HEK293 (cell line): ENCODE measurements around the gene RPS15A.

Experiments used
- GLIS2 ChIP-seq: fragments of 450-650 bp; formaldehyde crosslinking; IDR thresholded peaks from 2 replicates; pipeline ENCODE4 v1.5.1; 2016; ENCODE audit warnings: missing biosample characterization, missing genetic modification characterization
- KLF1 ChIP-seq: fragments of 450-650 bp; formaldehyde crosslinking; IDR thresholded peaks from 2 replicates; pipeline ENCODE4 v1.5.1; 2016; ENCODE audit warnings: missing biosample characterization, missing genetic modification characterization
- KLF8 ChIP-seq: fragments of 450-650 bp; formaldehyde crosslinking; IDR thresholded peaks from 2 replicates; pipeline ENCODE4 v1.5.1; 2016; ENCODE audit warnings: missing biosample characterization, missing genetic modification characterization
- RBAK ChIP-seq: fragments of 450-650 bp; formaldehyde crosslinking; IDR thresholded peaks from 2 replicates; pipeline ENCODE4 v1.5.1; 2016; ENCODE audit warnings: missing biosample characterization, missing genetic modification characterization
- ZNF114 ChIP-seq: fragments of 450-650 bp; formaldehyde crosslinking; IDR thresholded peaks from 2 replicates; pipeline ENCODE4 v1.5.0; 2017; ENCODE audit warnings: missing biosample characterization, missing genetic modification characterization
- ZNF175 ChIP-seq: fragments of 450-650 bp; formaldehyde crosslinking; IDR thresholded peaks from 2 replicates; pipeline ENCODE4 v1.5.1; 2016; ENCODE audit warnings: missing biosample characterization, missing genetic modification characterization
- ZNF24 ChIP-seq: fragments of 450-650 bp; formaldehyde crosslinking; IDR thresholded peaks from 2 replicates; pipeline ENCODE4 v1.5.1; 2016; ENCODE audit warnings: missing biosample characterization, missing genetic modification characterization
- ZNF292 ChIP-seq: fragments of 450-650 bp; formaldehyde crosslinking; IDR thresholded peaks from 2 replicates; pipeline ENCODE4 v1.5.1; 2016; ENCODE audit warnings: low read depth, missing biosample characterization, missing genetic modification characterization, borderline replicate concordance
- ZNF324 ChIP-seq: fragments of 450-650 bp; formaldehyde crosslinking; IDR thresholded peaks from 2 replicates; pipeline ENCODE4 v1.5.1; 2016; ENCODE audit warnings: missing biosample characterization, missing genetic modification characterization
- ZNF354C ChIP-seq: fragments of 450-650 bp; formaldehyde crosslinking; IDR thresholded peaks from 2 replicates; pipeline ENCODE4 v1.5.1; 2016; ENCODE audit warnings: missing biosample characterization, missing genetic modification characterization, low read depth, borderline replicate concordance
- ZNF366 ChIP-seq: fragments of 450-650 bp; formaldehyde crosslinking; conservative IDR thresholded peaks from 2 replicates; pipeline ENCODE4 v1.5.1; 2016; ENCODE audit warnings: missing biosample characterization, missing genetic modification characterization
- ZNF473 ChIP-seq: fragments of 450-650 bp; formaldehyde crosslinking; IDR thresholded peaks from 2 replicates; pipeline ENCODE4 v1.5.1; 2017; ENCODE audit warnings: missing biosample characterization, missing genetic modification characterization
- ZNF558 ChIP-seq: fragments of 450-650 bp; formaldehyde crosslinking; IDR thresholded peaks from 2 replicates; pipeline ENCODE4 v1.5.1; 2016; ENCODE audit warnings: missing biosample characterization, missing genetic modification characterization
- ZNF610 ChIP-seq: fragments of 450-650 bp; formaldehyde crosslinking; IDR thresholded peaks from 2 replicates; pipeline ENCODE4 v1.5.1; 2016; ENCODE audit warnings: missing biosample characterization, missing genetic modification characterization, borderline replicate concordance
- ZNF629 ChIP-seq: fragments of 450-650 bp; formaldehyde crosslinking; IDR thresholded peaks from 2 replicates; pipeline ENCODE4 v1.5.1; 2017; ENCODE audit warnings: missing biosample characterization, missing genetic modification characterization
- ZNF658 ChIP-seq: fragments of 450-650 bp; formaldehyde crosslinking; IDR thresholded peaks from 2 replicates; pipeline ENCODE4; 2016; ENCODE audit warnings: missing biosample characterization, missing genetic modification characterization
- ZNF660 ChIP-seq: fragments of 450-650 bp; IDR thresholded peaks from 2 replicates; pipeline ENCODE4 v1.5.1; 2018; ENCODE audit warnings: missing biosample characterization, mild to moderate bottlenecking, missing genetic modification characterization
- ZNF76 ChIP-seq: fragments of 450-650 bp; formaldehyde crosslinking; IDR thresholded peaks from 2 replicates; pipeline ENCODE4; 2016; ENCODE audit warnings: low read depth, missing biosample characterization, missing genetic modification characterization, borderline replicate concordance
- ZNF830 ChIP-seq: fragments of 450-650 bp; IDR thresholded peaks from 2 replicates; pipeline ENCODE4 v1.5.0; 2018; ENCODE audit warnings: missing biosample characterization, missing genetic modification characterization, low read depth, mild to moderate bottlenecking, moderate library complexity
- TF ChIP-seq, protein P1 (sequence below): fragments of 450-650 bp; formaldehyde crosslinking; IDR thresholded peaks from 2 replicates; pipeline ENCODE4 v1.5.1; 2016; ENCODE audit warnings: missing biosample characterization, missing genetic modification characterization
- TF ChIP-seq, protein P2 (sequence below): fragments of 450-650 bp; formaldehyde crosslinking; IDR thresholded peaks from 2 replicates; pipeline ENCODE4 v1.5.1; 2016; ENCODE audit warnings: missing biosample characterization, missing genetic modification characterization
- TF ChIP-seq, protein P3 (sequence below): fragments of 450-650 bp; formaldehyde crosslinking; IDR thresholded peaks from 2 replicates; pipeline ENCODE4 v1.5.1; 2016; ENCODE audit warnings: missing biosample characterization, missing genetic modification characterization, low read depth
- TF ChIP-seq, protein P4 (sequence below): fragments of 450-650 bp; formaldehyde crosslinking; IDR thresholded peaks from 2 replicates; pipeline ENCODE4 v1.5.1; 2016; ENCODE audit warnings: missing biosample characterization, missing genetic modification characterization
- TF ChIP-seq, protein P5 (sequence below): fragments of 450-650 bp; formaldehyde crosslinking; IDR thresholded peaks from 2 replicates; pipeline ENCODE4 v1.5.1; 2016; ENCODE audit warnings: missing biosample characterization, missing genetic modification characterization
- TF ChIP-seq, protein P6 (sequence below): fragments of 450-650 bp; formaldehyde crosslinking; IDR thresholded peaks from 2 replicates; pipeline ENCODE4 v1.5.1; 2016; ENCODE audit warnings: missing biosample characterization, missing genetic modification characterization
- TF ChIP-seq, protein P7 (sequence below): fragments of 450-650 bp; formaldehyde crosslinking; IDR thresholded peaks from 2 replicates; pipeline ENCODE4 v1.5.1; 2017; ENCODE audit warnings: missing biosample characterization, mild to moderate bottlenecking, missing genetic modification characterization, moderate library complexity

Gene RPS15A

DNA sequence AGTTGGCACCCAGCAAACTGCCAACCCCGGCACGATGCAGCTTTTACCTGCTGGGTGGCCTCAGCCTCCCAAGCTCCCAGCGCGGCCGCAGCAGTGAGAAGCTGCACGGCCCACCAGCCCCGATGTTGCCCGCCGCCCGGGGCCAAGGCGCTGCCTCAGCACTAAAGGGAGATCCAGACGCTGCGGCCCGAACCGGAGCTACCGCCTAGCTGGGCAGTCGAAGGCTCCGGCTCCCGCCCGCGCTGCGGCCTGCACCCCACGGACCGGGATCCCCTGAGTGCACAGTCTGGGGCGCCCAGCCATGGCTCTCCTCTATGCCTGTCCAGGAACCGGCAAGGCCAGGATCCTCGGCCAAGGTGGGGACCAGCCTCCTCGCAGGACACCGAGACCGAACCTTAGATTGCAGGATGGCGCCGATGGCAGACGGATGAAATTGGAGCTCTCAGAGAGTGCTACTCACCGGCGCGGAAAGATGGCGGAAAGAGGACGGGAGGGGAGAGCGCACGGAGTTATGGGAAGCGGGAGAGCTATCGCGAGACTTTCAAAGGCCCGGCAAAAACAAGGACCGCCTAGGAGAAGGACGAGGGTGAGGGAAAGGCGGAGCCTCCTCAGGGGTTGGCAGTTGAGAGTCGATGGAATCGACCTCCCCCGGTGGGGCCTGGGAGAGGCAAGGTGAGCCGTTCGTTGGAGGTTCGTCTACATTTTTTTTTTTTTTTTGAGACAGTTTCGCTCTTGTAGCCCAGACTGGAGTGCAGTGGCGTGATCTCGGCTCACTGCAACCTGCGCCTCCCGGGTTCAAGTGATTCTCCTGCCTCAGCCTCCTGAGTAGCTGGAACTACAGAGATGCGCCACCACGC, at the start of gene RPS15A (continued):
- no peak for TF ChIP-seq ZNF830 (tag by site-specific recombination)
- peak; percentile 18 for TF ChIP-seq KLF1 (tag by site-specific recombination)
- TF ChIP-seq KLF8 (tag by site-specific recombination), result peak; percentile 87; the same call in 1 of the 2 replicates
- TF ChIP-seq, protein P1, sequence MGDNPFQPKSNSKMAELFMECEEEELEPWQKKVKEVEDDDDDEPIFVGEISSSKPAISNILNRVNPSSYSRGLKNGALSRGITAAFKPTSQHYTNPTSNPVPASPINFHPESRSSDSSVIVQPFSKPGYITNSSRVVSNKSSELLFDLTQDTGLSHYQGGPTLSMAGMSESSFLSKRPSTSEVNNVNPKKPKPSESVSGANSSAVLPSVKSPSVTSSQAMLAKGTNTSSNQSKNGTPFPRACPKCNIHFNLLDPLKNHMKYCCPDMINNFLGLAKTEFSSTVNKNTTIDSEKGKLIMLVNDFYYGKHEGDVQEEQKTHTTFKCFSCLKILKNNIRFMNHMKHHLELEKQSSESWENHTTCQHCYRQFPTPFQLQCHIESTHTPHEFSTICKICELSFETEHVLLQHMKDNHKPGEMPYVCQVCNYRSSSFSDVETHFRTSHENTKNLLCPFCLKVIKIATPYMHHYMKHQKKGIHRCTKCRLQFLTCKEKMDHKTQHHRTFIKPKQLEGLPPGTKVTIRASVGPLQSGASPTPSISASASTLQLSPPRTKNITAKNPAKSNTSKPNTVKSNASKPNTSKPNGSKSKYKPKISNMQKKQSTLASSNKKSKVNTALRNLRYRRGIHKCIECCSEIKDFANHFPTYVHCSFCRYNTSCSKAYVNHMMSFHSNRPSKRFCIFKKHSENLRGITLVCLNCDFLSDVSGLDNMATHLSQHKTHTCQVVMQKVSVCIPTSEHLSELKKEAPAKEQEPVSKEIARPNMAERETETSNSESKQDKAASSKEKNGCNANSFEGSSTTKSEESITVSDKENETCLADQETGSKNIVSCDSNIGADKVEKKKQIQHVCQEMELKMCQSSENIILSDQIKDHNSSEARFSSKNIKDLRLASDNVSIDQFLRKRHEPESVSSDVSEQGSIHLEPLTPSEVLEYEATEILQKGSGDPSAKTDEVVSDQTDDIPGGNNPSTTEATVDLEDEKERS, result no peak
- TF ChIP-seq, protein P2, sequence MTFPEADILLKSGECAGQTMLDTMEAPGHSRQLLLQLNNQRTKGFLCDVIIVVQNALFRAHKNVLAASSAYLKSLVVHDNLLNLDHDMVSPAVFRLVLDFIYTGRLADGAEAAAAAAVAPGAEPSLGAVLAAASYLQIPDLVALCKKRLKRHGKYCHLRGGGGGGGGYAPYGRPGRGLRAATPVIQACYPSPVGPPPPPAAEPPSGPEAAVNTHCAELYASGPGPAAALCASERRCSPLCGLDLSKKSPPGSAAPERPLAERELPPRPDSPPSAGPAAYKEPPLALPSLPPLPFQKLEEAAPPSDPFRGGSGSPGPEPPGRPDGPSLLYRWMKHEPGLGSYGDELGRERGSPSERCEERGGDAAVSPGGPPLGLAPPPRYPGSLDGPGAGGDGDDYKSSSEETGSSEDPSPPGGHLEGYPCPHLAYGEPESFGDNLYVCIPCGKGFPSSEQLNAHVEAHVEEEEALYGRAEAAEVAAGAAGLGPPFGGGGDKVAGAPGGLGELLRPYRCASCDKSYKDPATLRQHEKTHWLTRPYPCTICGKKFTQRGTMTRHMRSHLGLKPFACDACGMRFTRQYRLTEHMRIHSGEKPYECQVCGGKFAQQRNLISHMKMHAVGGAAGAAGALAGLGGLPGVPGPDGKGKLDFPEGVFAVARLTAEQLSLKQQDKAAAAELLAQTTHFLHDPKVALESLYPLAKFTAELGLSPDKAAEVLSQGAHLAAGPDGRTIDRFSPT, result no peak
- TF ChIP-seq, protein P3, sequence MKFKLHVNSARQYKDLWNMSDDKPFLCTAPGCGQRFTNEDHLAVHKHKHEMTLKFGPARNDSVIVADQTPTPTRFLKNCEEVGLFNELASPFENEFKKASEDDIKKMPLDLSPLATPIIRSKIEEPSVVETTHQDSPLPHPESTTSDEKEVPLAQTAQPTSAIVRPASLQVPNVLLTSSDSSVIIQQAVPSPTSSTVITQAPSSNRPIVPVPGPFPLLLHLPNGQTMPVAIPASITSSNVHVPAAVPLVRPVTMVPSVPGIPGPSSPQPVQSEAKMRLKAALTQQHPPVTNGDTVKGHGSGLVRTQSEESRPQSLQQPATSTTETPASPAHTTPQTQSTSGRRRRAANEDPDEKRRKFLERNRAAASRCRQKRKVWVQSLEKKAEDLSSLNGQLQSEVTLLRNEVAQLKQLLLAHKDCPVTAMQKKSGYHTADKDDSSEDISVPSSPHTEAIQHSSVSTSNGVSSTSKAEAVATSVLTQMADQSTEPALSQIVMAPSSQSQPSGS (tag by site-specific recombination), result no peak
- TF ChIP-seq ZNF24 (tag by site-specific recombination), result no peak; the same call in 1 of the 2 replicates
- 0 out of 2 replicates have a peak, but pooled peaks have one; percentile 36 for TF ChIP-seq ZNF366
- TF ChIP-seq, protein P4, sequence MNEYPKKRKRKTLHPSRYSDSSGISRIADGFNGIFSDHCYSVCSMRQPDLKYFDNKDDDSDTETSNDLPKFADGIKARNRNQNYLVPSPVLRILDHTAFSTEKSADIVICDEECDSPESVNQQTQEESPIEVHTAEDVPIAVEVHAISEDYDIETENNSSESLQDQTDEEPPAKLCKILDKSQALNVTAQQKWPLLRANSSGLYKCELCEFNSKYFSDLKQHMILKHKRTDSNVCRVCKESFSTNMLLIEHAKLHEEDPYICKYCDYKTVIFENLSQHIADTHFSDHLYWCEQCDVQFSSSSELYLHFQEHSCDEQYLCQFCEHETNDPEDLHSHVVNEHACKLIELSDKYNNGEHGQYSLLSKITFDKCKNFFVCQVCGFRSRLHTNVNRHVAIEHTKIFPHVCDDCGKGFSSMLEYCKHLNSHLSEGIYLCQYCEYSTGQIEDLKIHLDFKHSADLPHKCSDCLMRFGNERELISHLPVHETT (tag by site-specific recombination), result peak; percentile 94
- TF ChIP-seq ZNF660 (tag by site-specific recombination), result 0 out of 2 replicates have a peak, but pooled peaks have one; percentile 37
- no peak for TF ChIP-seq ZNF175
- TF ChIP-seq ZNF629, result peak; percentile 73
- TF ChIP-seq ZNF558 (tag by site-specific recombination), result peak; percentile 32; the same call in 1 of the 2 replicates
- TF ChIP-seq ZNF292 (tag by site-specific recombination), result no peak
- TF ChIP-seq ZNF354C (tag by site-specific recombination), result no peak
- TF ChIP-seq, protein P5, sequence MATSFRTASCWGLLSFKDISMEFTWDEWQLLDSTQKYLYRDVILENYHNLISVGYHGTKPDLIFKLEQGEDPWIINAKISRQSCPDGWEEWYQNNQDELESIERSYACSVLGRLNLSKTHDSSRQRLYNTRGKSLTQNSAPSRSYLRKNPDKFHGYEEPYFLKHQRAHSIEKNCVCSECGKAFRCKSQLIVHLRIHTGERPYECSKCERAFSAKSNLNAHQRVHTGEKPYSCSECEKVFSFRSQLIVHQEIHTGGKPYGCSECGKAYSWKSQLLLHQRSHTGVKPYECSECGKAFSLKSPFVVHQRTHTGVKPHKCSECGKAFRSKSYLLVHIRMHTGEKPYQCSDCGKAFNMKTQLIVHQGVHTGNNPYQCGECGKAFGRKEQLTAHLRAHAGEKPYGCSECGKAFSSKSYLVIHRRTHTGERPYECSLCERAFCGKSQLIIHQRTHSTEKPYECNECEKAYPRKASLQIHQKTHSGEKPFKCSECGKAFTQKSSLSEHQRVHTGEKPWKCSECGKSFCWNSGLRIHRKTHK (tag by site-specific recombination), result no peak
- TF ChIP-seq ZNF76, result peak; percentile 98
- peak; percentile 89 for TF ChIP-seq GLIS2 (tag by site-specific recombination)
- no peak for TF ChIP-seq ZNF473
- peak; percentile 73 for TF ChIP-seq ZNF324 (tag by site-specific recombination)
- TF ChIP-seq, protein P6, sequence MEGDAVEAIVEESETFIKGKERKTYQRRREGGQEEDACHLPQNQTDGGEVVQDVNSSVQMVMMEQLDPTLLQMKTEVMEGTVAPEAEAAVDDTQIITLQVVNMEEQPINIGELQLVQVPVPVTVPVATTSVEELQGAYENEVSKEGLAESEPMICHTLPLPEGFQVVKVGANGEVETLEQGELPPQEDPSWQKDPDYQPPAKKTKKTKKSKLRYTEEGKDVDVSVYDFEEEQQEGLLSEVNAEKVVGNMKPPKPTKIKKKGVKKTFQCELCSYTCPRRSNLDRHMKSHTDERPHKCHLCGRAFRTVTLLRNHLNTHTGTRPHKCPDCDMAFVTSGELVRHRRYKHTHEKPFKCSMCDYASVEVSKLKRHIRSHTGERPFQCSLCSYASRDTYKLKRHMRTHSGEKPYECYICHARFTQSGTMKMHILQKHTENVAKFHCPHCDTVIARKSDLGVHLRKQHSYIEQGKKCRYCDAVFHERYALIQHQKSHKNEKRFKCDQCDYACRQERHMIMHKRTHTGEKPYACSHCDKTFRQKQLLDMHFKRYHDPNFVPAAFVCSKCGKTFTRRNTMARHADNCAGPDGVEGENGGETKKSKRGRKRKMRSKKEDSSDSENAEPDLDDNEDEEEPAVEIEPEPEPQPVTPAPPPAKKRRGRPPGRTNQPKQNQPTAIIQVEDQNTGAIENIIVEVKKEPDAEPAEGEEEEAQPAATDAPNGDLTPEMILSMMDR (tag by site-specific recombination), result no peak; the same call in 1 of the 2 replicates
- no peak for TF ChIP-seq ZNF658 (tag by site-specific recombination)
- TF ChIP-seq, protein P7, sequence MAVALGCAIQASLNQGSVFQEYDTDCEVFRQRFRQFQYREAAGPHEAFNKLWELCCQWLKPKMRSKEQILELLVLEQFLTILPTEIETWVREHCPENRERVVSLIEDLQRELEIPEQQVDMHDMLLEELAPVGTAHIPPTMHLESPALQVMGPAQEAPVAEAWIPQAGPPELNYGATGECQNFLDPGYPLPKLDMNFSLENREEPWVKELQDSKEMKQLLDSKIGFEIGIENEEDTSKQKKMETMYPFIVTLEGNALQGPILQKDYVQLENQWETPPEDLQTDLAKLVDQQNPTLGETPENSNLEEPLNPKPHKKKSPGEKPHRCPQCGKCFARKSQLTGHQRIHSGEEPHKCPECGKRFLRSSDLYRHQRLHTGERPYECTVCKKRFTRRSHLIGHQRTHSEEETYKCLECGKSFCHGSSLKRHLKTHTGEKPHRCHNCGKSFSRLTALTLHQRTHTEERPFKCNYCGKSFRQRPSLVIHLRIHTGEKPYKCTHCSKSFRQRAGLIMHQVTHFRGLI (tag by site-specific recombination), result 0 out of 2 replicates have a peak, but pooled peaks have one; percentile 49
- TF ChIP-seq RBAK (tag by site-specific recombination), result no peak
- TF ChIP-seq ZNF114, result no peak
- peak; percentile 45 for TF ChIP-seq ZNF610
